Colonic mucosa (tissue), 4 donors: ENCODE measurements around the gene HIBCH. TPM values are rescaled to one million over a fixed set of nuclear protein-coding genes. Genes with fewer than 3 reads are reported as not detected.

Experiments used
- DNase-seq: peaks from one replicate; pipeline ENCODE4 v3.0.0-alpha.2; 2020
- H3K27ac ChIP-seq: fragments of 200-600 bp; one replicate; pipeline ENCODE4 v1.8.0; 2021
- H3K27me3 ChIP-seq: fragments of 200-600 bp; one replicate; pipeline ENCODE4 v1.8.0; 2021
- H3K36me3 ChIP-seq: fragments of 200-600 bp; one replicate; pipeline ENCODE4 v1.8.0; 2021
- H3K4me1 ChIP-seq: fragments of 200-600 bp; one replicate; pipeline ENCODE4 v1.8.0; 2021; ENCODE audit warnings: mild to moderate bottlenecking
- H3K4me3 ChIP-seq: fragments of 200-600 bp; one replicate; pipeline ENCODE4 v1.8.0; 2021
- H3K9ac ChIP-seq, 2 donors: one replicate each; pipeline ENCODE4 v1.7.0; 2013; ENCODE audit warnings: control low read depth in 2 of 2, low read depth in 2 of 2, low read length in 2 of 2
- H3K9me3 ChIP-seq: fragments of 200-600 bp; one replicate; pipeline ENCODE4 v1.8.0; 2021
- CTCF ChIP-seq: fragments of 200-600 bp; IDR thresholded peaks from one replicate; pipeline ENCODE4 v1.8.0; 2022; ENCODE audit warnings: antibody characterized with exemption, mild to moderate bottlenecking
- intact Hi-C: fragments of 100-400 bp; cut with DNase I; formaldehyde crosslinking; loops from one replicate; pipeline ENCODE4 v1.14.1; 2022
- total RNA-seq, 2 donors: library from RNA; stranded (reverse); fragmentation: NEBNext Ultra II Directional in 1 of 2; extraction: Animal tissue kit (Norgen Biotek cat#: 25700) in 1 of 2; gene quantifications; one replicate each; pipeline ENCODE4 v1.2.1, GENCODE V29; 2021
- donor health status: healthy.
- donor health status: DM: no; HTN: no; CAD: no.
- donor health status: DM: no; HTN: no; CAD: no.

HIBCH gene
- total RNA-seq, 2 donors from 2014 or later, result 47.2 to 71.1 TPM

GRCh38 chr2:190213441-190214335 lies 105.9 kb downstream of the HIBCH start:
- H3K9ac ChIP-seq, result no peak overlapping the region
- no peak overlapping the region for H3K27ac ChIP-seq
- H3K36me3 ChIP-seq, result no peaks in the 10 kb centered on the region
- no peaks in the 10 kb centered on the region for H3K4me1 ChIP-seq
- H3K4me3 ChIP-seq, result no peak overlapping the region
- no peak for DNase-seq
- intact Hi-C loops, result no loop called here
- no peaks in the 10 kb centered on the region for H3K9me3 ChIP-seq
- H3K27me3 ChIP-seq, result no peaks in the 10 kb centered on the region
- TF ChIP-seq CTCF, result no peak

- Histone ChIP-seq H3K27me3 (no peaks in the 10 kb centered on the region), H3K4me3 (no peak overlapping the region), H3K9me3 (no peaks in the 10 kb centered on the region), H3K27ac (no peak overlapping the region), H3K36me3 (no peaks in the 10 kb centered on the region), H3K9ac (no peak overlapping the region), H3K4me1 (no peaks in the 10 kb centered on the region)
- intact Hi-C loops, result no loop called here
- DNase-seq, result no peak
- no peak for TF ChIP-seq CTCF
These were observed 109.2 kb downstream of the HIBCH start for GRCh38 chr2:190210471-190210870.

GRCh38 chr2:190209559-190209958 lies 110.1 kb downstream of the HIBCH start:
- TF ChIP-seq CTCF, result no peak
- no peaks in the 10 kb centered on the region for H3K27me3 ChIP-seq
- H3K4me1 ChIP-seq, result no peaks in the 10 kb centered on the region
- H3K9ac ChIP-seq, result no peak overlapping the region
- no peak for DNase-seq
- no peaks in the 10 kb centered on the region for H3K9me3 ChIP-seq
- intact Hi-C loops, result no loop called here
- no peak overlapping the region for H3K4me3 ChIP-seq
- H3K36me3 ChIP-seq, result no peaks in the 10 kb centered on the region
- H3K27ac ChIP-seq, result no peak overlapping the region

GRCh38 chr2:190207930-190208329 lies 111.7 kb downstream of the HIBCH start:
- Histone ChIP-seq H3K4me1 (no peaks in the 10 kb centered on the region), H3K9me3 (no peaks in the 10 kb centered on the region), H3K36me3 (no peaks in the 10 kb centered on the region), H3K4me3 (no peak overlapping the region), H3K27ac (no peak overlapping the region), H3K27me3 (no peaks in the 10 kb centered on the region), H3K9ac (no peak overlapping the region)
- DNase-seq, result no peak
- no peak for TF ChIP-seq CTCF
- intact Hi-C loops, result no loop called here

- no peak for DNase-seq
- Histone ChIP-seq H3K9me3 (no peaks in the 10 kb centered on the region), H3K27ac (no peak overlapping the region), H3K4me1 (no peaks in the 10 kb centered on the region), H3K9ac (no peak overlapping the region), H3K36me3 (no peaks in the 10 kb centered on the region), H3K4me3 (no peak overlapping the region), H3K27me3 (no peaks in the 10 kb centered on the region)
- intact Hi-C loops, result no loop called here
- no peak for TF ChIP-seq CTCF
These were observed 114.0 kb downstream of the HIBCH start for GRCh38 chr2:190205657-190206056.
